22Rv1 (cell line): ENCODE data around the gene CYTH1.

ENCODE experiments used
- H3K27ac ChIP-seq: fragments of 450-650 bp; 2 replicates; pipeline ENCODE4 v1.5.1; 2017
- CTCF ChIP-seq: fragments of 450-650 bp; IDR thresholded peaks from 2 replicates; pipeline ENCODE4 v1.5.1; 2017; ENCODE audit warnings: mild to moderate bottlenecking
- ZFX ChIP-seq: fragments of 450-650 bp; IDR thresholded peaks from 2 replicates; pipeline ENCODE4 v1.6.1; 2017; ENCODE audit warnings: antibody characterized with exemption, borderline replicate concordance

The CYTH1 gene

GRCh38 chr17:78693346-78694083 is 88.6 kb downstream of the CYTH1 start:
- TF ChIP-seq ZFX = no peak
- no peak for TF ChIP-seq CTCF
- H3K27ac ChIP-seq = no peak overlapping the region

- TF ChIP-seq ZFX (no peak), CTCF (no peak)
- no peak overlapping the region for H3K27ac ChIP-seq
These were observed 89.5 kb downstream of the CYTH1 start for GRCh38 chr17:78692460-78693010.

- no peak for TF ChIP-seq ZFX
- peak; percentile 33 for TF ChIP-seq CTCF
These were observed 93.0 kb downstream of the CYTH1 start for GRCh38 chr17:78689029-78689428.

GRCh38 chr17:78687944-78688343 is 94.1 kb downstream of the CYTH1 start:
- TF ChIP-seq CTCF (no peak), ZFX (no peak)
- no peak overlapping the region for H3K27ac ChIP-seq

More at GRCh38 chr17:78689029-78689428, 93.0 kb downstream of the CYTH1 start:
- H3K27ac ChIP-seq = no peak overlapping the region

GRCh38 chr17:78687125-78687524 is 94.9 kb downstream of the CYTH1 start:
- TF ChIP-seq CTCF (no peak), ZFX (no peak)
- H3K27ac ChIP-seq = no peak overlapping the region

GRCh38 chr17:78684026-78684425 is 98.0 kb downstream of the CYTH1 start:
- TF ChIP-seq CTCF (no peak), ZFX (no peak)
- H3K27ac ChIP-seq = no peak overlapping the region

- no peak for TF ChIP-seq CTCF
- TF ChIP-seq ZFX = no peak
These were observed 98.6 kb downstream of the CYTH1 start for GRCh38 chr17:78683408-78683961.

More at GRCh38 chr17:78683408-78683961, 98.6 kb downstream of the CYTH1 start:
- no peak overlapping the region for H3K27ac ChIP-seq
